GM21526 (cell line): Measurements from ENCODE around the gene EFNB2.

Source experiments
- ATAC-seq: cut with Tn5 transposase; IDR thresholded peaks from one replicate; pipeline ENCODE4 v1.9.1; 2021; ENCODE audit warnings: moderate library complexity; ENCODE audit not compliant: unreplicated experiment, low FRiP score

Gene EFNB2

DNA sequence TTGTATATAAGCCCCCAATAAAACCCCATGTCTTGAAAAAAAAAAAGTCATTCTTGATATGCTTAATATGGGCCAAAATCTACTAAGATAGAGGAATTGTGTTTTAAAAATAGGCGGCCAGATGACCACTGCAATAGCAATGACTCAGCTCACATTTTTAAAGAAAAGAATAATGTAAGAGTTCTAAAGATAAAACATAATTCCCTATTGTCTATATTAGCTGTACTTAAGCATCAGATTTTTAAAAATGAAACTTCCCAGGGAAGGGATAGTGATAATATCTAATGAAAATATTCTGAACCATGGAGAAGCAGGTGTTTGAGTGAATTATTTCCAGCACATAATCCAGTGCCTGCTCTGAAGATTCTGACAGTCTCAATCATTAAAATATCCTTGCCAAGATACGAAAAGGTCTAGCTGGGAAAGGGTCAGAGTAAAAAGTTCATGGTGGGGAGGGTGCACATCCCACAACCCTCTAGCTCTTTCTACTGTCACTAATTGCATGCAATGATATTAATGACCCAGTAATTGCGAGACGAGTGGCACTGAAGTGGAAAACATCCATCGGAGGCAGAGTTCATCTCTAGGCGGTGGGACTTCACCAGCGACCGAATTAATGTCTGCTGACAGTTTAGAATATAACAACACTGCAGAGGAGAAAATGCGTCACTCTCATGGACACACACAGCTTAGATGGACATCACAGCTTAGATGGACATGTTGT, 31.6 kb downstream of the EFNB2 start:
- no peak for ATAC-seq

DNA sequence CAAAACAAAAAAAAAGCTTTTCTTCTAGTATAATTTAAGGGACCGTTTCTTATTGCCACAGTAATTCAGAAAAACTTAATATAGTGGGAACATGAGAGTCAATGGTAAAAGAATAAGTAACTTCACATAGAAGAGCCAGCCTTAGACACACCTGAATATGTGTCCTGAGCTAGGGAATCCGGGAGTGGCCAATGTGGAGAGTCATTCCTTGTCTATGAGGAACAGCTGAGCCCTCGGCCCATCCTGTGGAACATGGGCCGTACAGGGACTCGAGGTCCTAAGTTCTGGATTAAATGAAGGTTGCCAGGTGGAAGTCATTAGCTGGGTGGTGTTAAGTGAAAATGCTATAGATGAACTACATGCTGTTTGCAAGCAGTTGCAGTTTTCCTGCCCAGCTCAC, 32.2 kb downstream of the EFNB2 start:
- ATAC-seq, result no peak

DNA sequence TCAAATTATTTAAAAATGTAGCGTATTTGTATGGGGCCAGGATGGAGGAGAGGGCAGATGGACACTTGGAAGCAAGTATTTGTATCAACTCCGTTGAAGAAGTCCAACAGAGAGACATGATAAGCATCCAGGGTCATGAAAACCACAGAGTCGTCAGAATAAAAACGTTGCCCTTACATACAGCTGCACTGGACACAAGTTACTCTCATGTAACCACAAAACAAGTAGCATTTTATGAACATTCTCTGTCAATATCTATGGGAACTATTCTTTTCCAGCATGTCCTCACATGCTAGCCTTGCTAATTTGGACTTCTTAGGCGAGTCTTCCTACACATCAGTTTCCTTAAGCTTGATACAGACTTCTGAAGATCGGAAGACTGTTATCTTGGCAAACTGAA, 35.0 kb downstream of the EFNB2 start:
- ATAC-seq, result no peak

DNA sequence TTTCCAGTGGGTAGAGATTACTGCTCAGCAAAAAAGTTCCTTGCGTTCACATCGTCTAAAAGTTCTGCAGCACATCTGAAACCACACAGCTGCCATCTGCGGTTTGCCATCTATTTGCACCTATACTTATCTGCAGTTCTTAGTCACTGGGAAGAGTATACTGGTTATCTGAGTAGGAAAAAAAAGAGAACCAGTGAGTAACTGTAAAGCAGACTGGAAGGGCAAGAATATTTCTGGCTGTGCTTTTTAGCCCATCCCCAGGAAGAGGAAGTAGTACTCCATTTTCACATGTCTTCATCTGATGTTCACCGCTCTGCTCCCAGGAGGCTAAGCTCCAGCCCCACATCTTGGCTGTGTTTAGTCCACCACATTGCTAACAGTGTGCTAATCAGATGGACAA, 35.6 kb downstream of the EFNB2 start:
- ATAC-seq, result peak; percentile 82

DNA sequence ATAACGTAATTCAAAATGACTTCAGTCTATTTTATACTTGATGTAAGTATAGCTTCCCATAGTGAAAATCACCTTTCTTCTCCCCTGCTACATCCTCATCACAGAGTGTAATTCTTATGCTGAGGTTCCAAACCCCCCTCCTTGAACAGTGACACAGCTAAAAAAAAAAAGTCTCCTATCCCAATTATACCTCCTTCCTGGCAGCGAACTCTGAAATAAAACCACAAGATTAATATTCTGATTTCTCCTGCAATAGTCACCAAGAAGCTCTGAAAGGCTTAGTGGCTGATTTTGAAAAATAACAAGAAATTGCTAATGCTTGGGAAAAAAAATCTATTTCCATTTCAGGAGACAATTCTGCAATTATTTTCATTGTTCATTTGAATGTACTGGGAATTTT, 36.3 kb downstream of the EFNB2 start:
- ATAC-seq, result no peak

DNA sequence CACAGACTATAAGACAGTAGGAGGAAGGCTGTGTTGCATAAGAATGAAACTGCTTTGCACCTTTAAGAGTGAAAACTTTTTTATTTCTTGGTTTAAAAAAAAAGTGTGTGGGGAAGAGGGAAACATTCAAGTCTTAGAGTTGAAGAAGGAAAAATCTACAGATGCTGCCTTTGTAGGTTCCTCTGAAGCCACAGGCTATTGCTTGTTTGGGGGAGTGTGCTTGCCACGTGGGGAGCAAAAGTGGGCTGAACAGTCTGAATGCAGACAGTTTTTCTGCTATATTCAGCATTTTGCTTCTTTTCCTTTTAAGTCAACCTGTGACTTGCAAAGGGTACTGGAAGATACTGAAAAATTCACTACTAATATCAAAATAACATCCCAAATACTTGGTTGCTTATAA, 36.9 kb downstream of the EFNB2 start:
- ATAC-seq, result no peak

DNA sequence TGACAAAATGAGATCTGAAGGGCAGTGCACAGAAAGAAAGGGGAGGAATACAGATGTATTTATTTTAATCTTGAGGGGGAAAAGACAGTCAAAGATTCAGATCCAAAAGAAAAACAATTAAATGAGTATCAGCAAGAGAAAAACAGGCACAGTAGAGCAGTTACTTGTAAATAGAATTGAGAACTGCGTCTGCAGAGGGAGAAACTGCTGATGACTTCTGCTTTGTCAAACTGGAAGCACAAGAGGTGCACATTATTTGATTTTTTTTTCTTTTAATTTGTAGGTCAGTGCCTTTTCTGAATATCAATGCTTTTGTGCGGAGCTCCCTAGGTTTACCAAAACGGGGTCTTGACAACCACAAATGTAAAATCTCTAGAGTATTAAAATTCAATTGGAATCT, 37.3 kb downstream of the EFNB2 start:
- no peak for ATAC-seq

DNA sequence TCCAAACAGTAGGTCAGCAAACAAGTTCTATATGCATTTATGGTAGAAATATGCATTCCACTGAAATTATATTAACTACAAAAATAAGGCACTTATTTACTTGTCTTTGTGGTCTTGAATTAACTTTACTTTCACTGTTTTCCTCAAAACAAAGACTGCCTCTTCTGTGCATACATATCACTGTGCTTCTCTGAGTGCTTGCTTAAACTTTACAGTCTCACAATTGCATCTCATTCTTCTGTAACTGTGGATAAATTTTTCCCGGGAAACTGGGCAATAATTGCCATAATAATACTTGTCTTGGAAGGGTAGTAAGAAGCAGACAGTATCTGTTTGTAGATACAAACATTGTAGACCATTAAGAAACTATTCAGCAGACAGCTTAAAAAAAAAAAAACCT, 38.4 kb downstream of the EFNB2 start:
- no peak for ATAC-seq

DNA sequence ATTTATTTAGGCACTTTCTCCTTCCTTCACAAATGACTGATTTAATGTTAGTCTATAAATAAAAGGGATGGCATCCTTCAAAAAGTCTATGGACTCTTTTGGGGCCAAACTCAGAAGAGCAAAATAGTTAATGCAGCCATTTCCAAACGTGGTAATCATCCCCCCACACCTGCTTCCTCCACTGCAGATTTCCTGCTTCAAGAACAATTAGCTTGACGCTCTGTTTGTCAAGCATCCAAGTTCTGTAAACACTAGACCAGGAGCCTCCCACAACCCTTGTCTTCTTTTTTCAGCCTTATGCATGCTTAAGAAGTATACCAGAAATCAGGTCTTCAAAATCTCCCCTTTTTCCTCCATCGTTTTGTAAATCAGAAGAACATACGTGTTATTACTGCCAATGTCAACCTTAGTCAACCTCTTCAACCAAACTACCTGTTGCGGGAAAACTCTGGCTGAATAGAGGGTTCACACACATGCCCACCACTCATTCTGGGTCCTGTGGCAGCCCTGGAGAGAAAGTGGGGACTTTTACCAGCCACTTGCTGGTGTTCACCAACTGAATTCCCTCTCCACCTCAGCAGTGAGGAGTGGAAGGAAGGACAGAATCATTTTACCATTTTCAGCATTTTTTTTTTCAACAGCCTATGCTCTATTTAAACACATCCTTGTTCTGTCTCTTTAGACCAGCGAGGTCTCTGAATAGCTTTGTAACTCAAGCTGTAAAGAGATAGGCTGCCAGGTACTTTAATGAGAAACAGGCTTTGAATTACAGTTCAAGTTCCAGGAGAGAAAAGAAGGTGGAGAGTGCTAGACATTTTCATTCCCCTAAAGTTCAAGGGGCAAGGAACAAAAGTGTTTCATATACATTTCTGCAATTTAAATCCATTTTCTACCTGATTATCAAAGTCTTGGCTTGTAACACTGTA, 39.1 kb downstream of the EFNB2 start:
- ATAC-seq, result no peak

DNA sequence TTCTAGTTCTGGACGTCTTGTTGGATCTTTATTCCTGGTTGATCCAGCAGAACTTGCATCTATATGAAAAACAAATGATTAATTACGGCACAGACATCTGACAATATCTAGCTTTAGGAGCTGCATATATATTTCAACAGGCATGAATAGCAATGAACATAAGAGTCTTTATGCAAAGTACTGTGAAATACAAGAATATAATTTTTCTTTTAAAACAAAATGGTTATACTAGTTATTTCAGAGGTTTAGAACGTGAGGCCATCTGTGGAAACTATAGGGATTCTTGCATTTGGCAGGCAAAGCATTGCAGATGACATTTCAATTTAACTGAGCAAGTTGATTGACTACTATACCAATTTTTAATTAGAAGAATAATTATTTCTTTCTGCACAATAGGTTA, 40.5 kb downstream of the EFNB2 start:
- ATAC-seq, result no peak

DNA sequence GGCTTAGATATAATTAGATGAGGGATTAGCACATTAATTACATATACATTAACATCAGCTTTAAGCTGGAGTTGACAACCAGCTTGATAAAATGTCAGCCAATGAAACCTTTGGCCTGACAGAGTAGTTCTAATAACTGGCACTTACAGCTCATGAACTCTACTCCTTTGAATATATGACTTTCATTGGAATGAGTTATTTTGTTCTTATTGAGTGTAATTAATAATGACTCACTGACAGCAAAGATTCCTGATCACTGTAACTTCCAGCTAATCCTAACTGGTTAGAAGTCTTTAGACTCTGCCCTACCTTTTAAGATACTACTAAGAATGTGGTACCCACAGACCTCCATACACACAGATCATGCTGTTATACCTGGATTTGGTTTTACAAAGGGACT, 41.0 kb downstream of the EFNB2 start:
- ATAC-seq, result no peak

DNA sequence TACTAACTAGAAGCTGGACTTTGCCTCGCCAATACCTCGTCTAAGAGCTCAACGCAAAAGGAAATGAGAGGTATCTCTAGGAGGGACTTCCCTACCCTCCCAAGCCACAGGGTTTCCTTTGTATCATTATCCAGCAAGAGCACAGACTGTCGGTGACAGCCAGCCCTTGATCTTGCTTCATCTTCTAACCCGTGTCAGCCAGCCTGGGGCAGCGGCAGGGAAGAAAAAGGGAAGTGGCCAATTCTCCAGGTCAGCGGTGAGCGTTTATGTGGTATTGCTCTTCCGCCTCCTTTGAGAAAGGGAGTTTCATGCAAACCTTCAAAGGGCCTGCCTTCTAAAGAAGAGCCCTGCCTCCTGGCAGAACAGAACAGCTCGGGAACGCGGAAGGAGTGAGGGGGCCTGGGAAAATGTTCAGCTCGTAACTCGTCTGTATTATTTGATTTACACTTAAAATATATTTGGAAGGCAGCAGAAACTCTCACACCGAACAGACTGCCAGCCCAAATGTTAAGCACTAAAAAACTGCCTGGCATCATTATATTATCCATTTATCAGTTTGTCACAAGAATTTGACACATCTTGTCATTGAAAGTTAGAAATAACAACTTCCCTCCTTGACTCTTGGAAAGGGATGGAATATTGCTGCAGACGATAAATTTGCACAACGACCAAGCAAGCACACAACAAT, 41.8 kb downstream of the EFNB2 start:
- peak; percentile 81 for ATAC-seq

DNA sequence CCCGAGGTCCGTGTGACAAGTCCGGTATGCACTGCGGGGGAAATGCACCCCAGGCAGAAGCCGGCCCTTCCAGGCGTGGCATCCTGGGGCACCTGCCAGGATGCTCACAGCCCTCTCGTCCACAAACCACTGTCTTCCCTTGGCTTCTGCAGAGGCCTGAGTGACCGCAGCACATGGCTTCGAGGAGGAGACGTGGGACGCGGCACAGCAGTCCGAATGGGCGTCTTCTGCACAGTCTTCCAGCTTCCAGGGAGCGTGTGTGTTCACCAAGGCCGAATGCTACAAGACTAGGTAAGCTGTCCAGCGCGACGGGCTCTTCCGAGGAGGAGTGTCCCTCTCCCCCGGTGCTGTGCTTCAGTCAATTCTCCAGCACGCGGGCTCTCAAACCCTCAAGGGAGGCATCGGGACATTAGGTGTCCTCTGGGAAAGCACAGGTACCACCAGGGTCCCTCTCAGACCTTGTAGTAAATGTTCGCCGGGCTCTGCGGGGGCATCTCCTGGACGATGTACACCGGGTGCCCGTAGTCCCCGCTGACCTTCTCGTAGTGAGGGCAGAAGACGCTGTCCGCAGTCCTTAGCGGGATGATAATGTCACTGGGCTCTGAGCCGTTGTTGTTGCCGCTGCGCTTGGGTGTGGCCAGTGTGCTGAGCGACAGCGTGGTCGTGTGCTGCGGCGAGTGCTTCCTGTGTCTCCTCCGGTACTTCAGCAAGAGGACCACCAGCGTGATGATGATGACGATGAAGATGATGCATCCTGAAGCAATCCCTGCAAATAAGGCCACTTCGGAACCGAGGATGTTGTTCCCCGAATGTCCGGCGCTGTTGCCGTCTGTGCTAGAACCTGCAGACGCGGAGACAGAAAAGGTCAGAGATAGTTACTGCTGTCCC, 42.6 kb downstream of the EFNB2 start:
- ATAC-seq, result no peak

DNA sequence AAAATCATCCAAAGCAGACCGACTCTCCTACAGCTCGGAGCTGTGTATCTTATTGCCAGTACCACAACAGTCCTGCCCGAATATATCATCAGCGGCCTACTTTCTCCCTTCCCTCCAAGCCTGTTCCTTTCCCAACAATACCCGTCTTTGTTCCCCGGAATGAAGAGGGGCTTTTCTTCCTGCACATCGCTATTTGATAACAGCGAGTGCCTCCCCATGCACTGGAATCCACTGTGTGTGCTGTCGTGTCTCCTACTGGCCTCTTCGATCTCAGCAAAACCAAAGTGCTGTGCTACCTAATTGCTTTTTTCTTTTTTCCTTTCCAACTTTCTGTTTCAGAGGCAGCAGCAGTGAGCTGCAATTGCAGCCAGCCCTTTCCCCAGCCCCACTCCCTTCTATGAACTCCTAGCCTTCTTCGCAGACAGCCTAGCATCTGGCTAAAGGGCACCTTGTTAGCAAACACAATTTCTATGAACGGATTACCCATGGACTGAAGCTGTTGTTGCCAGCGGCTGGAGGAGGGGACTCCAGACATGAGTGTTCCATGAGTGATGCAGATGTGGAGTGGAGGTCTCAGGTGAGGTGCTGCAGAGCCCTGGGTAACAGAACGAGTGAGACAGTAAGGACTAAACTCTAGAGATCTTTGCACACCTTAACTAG, 43.4 kb downstream of the EFNB2 start:
- ATAC-seq, result no peak

DNA sequence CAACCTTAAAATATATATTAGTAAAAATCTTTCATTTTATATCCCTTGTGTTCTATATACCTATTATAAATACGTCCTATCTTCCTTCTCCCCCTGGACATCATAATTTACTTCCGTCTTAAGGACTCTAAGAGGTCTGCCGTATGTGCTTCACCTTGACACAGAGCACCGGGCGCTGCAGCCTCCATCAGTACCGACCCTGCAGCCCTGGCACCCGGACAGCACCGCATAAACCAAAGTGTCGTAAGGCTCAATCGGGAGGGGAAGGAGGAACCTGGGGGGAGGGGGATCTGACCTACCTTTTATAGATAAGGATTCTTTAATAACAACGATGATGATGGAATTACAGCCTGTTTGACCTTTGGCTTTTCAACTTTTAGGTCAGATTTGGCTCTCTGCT, 44.0 kb downstream of the EFNB2 start:
- ATAC-seq, result no peak

DNA sequence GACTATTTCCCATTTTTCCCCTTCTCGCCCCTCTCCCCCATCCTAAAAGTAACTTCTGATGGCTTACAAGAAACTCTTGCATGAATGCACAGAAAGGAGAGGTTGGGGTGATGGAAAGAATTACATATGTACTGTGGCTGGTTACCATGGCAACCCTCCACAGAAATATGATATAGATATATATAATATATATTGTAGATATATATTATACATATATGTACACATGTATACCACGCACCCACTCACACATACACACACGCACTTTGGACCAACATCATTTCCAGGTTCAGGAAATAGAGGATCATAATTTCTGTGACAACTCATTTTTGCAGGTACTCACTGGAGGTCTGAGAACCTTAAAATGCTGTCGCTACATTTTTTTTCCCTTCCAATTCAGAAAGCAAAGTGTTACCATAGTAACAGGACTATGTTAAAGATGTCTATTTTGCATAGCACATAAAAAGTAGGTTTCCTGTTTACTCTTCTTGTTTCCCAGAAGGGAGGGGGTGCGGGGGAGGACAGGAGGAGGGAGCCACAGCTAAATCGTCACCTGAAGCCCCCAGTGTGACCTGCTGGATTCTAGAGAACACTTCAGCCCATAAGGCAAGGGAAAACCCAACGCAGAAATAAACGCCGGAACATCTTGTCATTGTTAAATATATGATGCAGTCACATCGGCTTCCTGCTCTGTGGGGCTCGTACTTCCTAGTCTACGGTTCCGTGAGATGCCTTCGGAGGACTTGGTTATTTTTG, 44.7 kb downstream of the EFNB2 start:
- peak; percentile 31 for ATAC-seq

DNA sequence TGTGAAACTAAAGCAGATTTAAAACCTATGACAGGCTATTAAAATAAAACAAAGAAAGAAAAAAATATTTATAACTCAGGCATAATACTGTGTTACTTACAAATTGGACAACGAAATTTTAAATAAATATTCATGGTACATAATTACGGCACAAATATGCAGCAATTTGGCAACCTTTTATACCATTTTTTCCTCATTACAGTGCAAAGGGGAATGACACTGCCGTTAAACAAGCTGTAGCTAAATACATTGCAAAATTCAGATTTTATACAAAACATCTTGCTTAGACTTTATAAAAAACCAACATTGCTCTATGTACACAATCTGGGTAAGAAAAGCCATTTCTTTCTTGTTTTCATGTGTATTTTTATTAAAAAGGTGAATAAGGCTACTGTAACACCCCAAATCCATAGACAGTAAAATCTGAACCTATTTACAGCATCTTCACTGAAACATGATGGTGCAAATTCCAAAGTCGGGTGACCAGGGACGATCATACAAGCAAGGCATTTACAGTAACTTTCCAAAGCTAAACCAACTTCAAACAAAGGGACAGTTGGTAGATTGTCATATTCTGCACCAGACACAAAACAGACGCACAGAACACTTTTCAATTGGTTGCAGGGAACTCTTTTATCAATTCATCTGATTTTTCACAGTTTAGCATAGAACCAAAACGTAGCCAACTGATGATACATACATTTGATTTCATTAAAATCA, 45.5 kb downstream of the EFNB2 start:
- no peak for ATAC-seq

DNA sequence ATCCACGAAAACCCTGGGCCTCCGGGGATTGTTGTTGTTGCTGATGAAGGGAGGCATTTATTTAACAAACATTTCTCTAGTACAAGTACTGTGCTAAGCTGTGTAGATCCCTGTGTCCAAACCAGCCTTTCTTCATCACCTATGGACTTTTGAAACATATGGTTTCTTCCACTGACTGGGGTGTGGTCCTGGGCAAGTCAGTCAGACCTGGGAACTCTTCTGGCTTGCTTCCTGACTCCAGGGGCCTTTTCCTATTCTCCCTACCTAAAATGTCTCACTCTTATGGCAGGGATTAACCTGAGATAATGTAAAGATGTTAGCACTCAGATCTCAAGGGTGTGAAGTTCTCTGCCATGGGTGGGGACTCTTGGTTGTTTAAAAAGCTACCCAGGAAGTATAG, 46.8 kb downstream of the EFNB2 start:
- ATAC-seq, result no peak

DNA sequence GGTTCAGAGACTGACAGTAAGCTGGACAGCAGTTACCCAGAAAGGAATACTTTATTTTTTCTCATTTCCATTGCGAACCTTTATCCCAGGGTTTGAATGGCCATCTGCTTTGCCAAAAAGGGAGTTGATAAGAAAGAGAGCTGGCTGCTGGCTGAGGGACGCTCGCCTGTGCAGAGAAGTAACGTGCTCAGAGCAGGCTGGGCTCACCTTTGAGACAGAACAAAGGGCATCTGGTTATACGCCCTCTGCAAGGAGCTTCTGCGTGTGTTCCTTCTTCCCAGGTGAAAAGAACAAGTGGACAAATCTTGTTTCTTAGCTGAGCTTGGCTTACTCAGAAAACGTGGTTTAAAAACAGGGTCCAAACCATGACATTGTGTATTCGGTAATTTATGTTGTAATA, 47.4 kb downstream of the EFNB2 start:
- no peak for ATAC-seq
